HEK293 (cell line): ENCODE data around the gene COL4A1.

Experiments used
- CTCF ChIA-PET: fragments of 350-600 bp; formaldehyde crosslinking; extraction: SDS; loops from one replicate; lab custom pipeline; 2021; ENCODE audit warnings: antibody characterized with exemption; lab: Yijun Ruan, JAX
- POLR2A ChIA-PET: fragments of 300-600 bp; formaldehyde crosslinking; extraction: SDS; loops from one replicate; lab custom pipeline; 2020; ENCODE audit warnings: antibody characterized with exemption, inconsistent platforms; lab: Yijun Ruan, JAX
- H3K27ac ChIP-seq: fragments of 200-500 bp; sonication (Bioruptor generic); 2 replicates; pipeline ENCODE4 v1.5.1; 2014; ENCODE audit warnings: low read depth, low read length, control low read depth, inconsistent platforms; ENCODE audit errors: extremely low read depth
- H3K36me3 ChIP-seq, 2 experiments: fragments of 200-500 bp in 1 of 2; sonication (Bioruptor generic) in 1 of 2; 1 replicate in 1 of 2; 2 replicates in 1 of 2; pipeline ENCODE4 v1.5.1; 2014 to 2017; ENCODE audit warnings: inconsistent platforms in 2 of 2, low read length in 2 of 2; ENCODE audit not compliant: control insufficient read depth in 2 of 2, insufficient read depth in 1 of 2
- H3K4me1 ChIP-seq: fragments of 200-500 bp; sonication (Bioruptor generic); 2 replicates; pipeline ENCODE4 v1.5.1; 2014; ENCODE audit warnings: mild to moderate bottlenecking, low read length, inconsistent platforms; ENCODE audit not compliant: control insufficient read depth, insufficient read depth
- H3K4me3 ChIP-seq: 2 replicates; pipeline ENCODE4 v1.5.1; 2011; ENCODE audit warnings: low read depth, mild to moderate bottlenecking, control low read depth, low read length, moderate library complexity
- H3K9me3 ChIP-seq: fragments of 200-500 bp; sonication (Bioruptor generic); 2 replicates; pipeline ENCODE4 v1.5.1; 2014; ENCODE audit warnings: low read depth, low read length, inconsistent platforms; ENCODE audit not compliant: control insufficient read depth, insufficient read depth
- AEBP2 ChIP-seq: fragments of 450-650 bp; formaldehyde crosslinking; IDR thresholded peaks from 2 replicates; pipeline ENCODE4 v1.5.1; 2016; ENCODE audit warnings: missing biosample characterization, missing genetic modification characterization, borderline replicate concordance
- BCL11B ChIP-seq: fragments of 450-650 bp; formaldehyde crosslinking; IDR thresholded peaks from 2 replicates; pipeline ENCODE4 v1.5.1; 2016; ENCODE audit warnings: low read depth, missing biosample characterization, missing genetic modification characterization
- GLIS2 ChIP-seq: fragments of 450-650 bp; formaldehyde crosslinking; IDR thresholded peaks from 2 replicates; pipeline ENCODE4 v1.5.1; 2016; ENCODE audit warnings: missing biosample characterization, missing genetic modification characterization
- RBAK ChIP-seq: fragments of 450-650 bp; formaldehyde crosslinking; IDR thresholded peaks from 2 replicates; pipeline ENCODE4 v1.5.1; 2016; ENCODE audit warnings: missing biosample characterization, missing genetic modification characterization
- ZBTB48 ChIP-seq: fragments of 450-650 bp; formaldehyde crosslinking; IDR thresholded peaks from 2 replicates; pipeline ENCODE4 v1.5.1; 2016; ENCODE audit warnings: missing biosample characterization, missing genetic modification characterization
- ZNF138 ChIP-seq: fragments of 450-650 bp; formaldehyde crosslinking; IDR thresholded peaks from 2 replicates; pipeline ENCODE4 v1.5.1; 2016; ENCODE audit warnings: missing biosample characterization, missing genetic modification characterization, borderline replicate concordance
- ZNF174 ChIP-seq: fragments of 450-650 bp; formaldehyde crosslinking; IDR thresholded peaks from 2 replicates; pipeline ENCODE4 v1.5.0; 2017; ENCODE audit warnings: missing biosample characterization, mild to moderate bottlenecking, missing genetic modification characterization
- ZNF202 ChIP-seq: fragments of 450-650 bp; formaldehyde crosslinking; IDR thresholded peaks from 2 replicates; pipeline ENCODE4 v1.5.1; 2016; ENCODE audit warnings: missing biosample characterization, missing genetic modification characterization, borderline replicate concordance
- ZNF223 ChIP-seq: fragments of 450-650 bp; formaldehyde crosslinking; IDR thresholded peaks from 2 replicates; pipeline ENCODE4 v1.5.1; 2016; ENCODE audit warnings: missing biosample characterization, missing genetic modification characterization
- ZNF394 ChIP-seq: fragments of 450-650 bp; formaldehyde crosslinking; IDR thresholded peaks from 2 replicates; pipeline ENCODE4 v1.5.1; 2016; ENCODE audit warnings: missing biosample characterization, missing genetic modification characterization, mild to moderate bottlenecking, moderate library complexity, borderline replicate concordance
- ZNF423 ChIP-seq: fragments of 450-650 bp; formaldehyde crosslinking; IDR thresholded peaks from 2 replicates; pipeline ENCODE4 v1.5.1; 2016; ENCODE audit warnings: missing biosample characterization, missing genetic modification characterization
- ZNF521 ChIP-seq: fragments of 450-650 bp; formaldehyde crosslinking; IDR thresholded peaks from 2 replicates; pipeline ENCODE4 v1.5.1; 2017; ENCODE audit warnings: missing biosample characterization, mild to moderate bottlenecking, missing genetic modification characterization
- ZNF548 ChIP-seq: fragments of 450-650 bp; formaldehyde crosslinking; IDR thresholded peaks from 2 replicates; pipeline ENCODE4 v1.5.1; 2016; ENCODE audit warnings: missing biosample characterization, missing genetic modification characterization
- ZNF600 ChIP-seq: fragments of 450-650 bp; formaldehyde crosslinking; IDR thresholded peaks from 2 replicates; pipeline ENCODE4 v1.5.1; 2016; ENCODE audit warnings: missing biosample characterization, missing genetic modification characterization
- ZNF610 ChIP-seq: fragments of 450-650 bp; formaldehyde crosslinking; IDR thresholded peaks from 2 replicates; pipeline ENCODE4 v1.5.1; 2016; ENCODE audit warnings: missing biosample characterization, missing genetic modification characterization, borderline replicate concordance
- ZNF629 ChIP-seq: fragments of 450-650 bp; formaldehyde crosslinking; IDR thresholded peaks from 2 replicates; pipeline ENCODE4 v1.5.1; 2017; ENCODE audit warnings: missing biosample characterization, missing genetic modification characterization
- ZNF639 ChIP-seq: fragments of 450-650 bp; formaldehyde crosslinking; IDR thresholded peaks from 2 replicates; pipeline ENCODE4 v1.5.1; 2016; ENCODE audit warnings: missing biosample characterization, missing genetic modification characterization
- ZNF707 ChIP-seq: fragments of 450-650 bp; formaldehyde crosslinking; IDR thresholded peaks from 2 replicates; pipeline ENCODE4 v1.5.1; 2016; ENCODE audit warnings: missing biosample characterization, missing genetic modification characterization
- ZNF777 ChIP-seq: fragments of 450-650 bp; formaldehyde crosslinking; IDR thresholded peaks from 2 replicates; pipeline ENCODE4 v1.5.1; 2017; ENCODE audit warnings: missing biosample characterization, missing genetic modification characterization, borderline replicate concordance
- TF ChIP-seq, protein P1 (sequence below): fragments of 450-650 bp; formaldehyde crosslinking; IDR thresholded peaks from 2 replicates; pipeline ENCODE4 v1.5.0; 2017; ENCODE audit warnings: missing biosample characterization, missing genetic modification characterization, borderline replicate concordance
- TF ChIP-seq, protein P2 (sequence below): fragments of 450-650 bp; formaldehyde crosslinking; IDR thresholded peaks from 2 replicates; pipeline ENCODE4 v1.5.1; 2016; ENCODE audit warnings: missing biosample characterization, missing genetic modification characterization

The COL4A1 gene

GRCh38 chr13:110312339-110313031 lies 5.5 kb upstream of the COL4A1 start (continued):
- TF ChIP-seq, protein P1, sequence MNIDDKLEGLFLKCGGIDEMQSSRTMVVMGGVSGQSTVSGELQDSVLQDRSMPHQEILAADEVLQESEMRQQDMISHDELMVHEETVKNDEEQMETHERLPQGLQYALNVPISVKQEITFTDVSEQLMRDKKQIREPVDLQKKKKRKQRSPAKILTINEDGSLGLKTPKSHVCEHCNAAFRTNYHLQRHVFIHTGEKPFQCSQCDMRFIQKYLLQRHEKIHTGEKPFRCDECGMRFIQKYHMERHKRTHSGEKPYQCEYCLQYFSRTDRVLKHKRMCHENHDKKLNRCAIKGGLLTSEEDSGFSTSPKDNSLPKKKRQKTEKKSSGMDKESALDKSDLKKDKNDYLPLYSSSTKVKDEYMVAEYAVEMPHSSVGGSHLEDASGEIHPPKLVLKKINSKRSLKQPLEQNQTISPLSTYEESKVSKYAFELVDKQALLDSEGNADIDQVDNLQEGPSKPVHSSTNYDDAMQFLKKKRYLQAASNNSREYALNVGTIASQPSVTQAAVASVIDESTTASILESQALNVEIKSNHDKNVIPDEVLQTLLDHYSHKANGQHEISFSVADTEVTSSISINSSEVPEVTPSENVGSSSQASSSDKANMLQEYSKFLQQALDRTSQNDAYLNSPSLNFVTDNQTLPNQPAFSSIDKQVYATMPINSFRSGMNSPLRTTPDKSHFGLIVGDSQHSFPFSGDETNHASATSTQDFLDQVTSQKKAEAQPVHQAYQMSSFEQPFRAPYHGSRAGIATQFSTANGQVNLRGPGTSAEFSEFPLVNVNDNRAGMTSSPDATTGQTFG (tag by site-specific recombination) = no peak
- TF ChIP-seq ZNF707 (tag by site-specific recombination) (no peak), ZNF777 (tag by site-specific recombination) (no peak), ZNF138 (tag by site-specific recombination) (no peak), ZNF394 (tag by site-specific recombination) (no peak), ZNF629 (0 out of 2 replicates have a peak, but pooled peaks have one; percentile 23), ZNF223 (tag by site-specific recombination) (no peak), ZNF600 (peak; percentile 96), ZNF639 (tag by site-specific recombination) (no peak)
- TF ChIP-seq, protein P2, sequence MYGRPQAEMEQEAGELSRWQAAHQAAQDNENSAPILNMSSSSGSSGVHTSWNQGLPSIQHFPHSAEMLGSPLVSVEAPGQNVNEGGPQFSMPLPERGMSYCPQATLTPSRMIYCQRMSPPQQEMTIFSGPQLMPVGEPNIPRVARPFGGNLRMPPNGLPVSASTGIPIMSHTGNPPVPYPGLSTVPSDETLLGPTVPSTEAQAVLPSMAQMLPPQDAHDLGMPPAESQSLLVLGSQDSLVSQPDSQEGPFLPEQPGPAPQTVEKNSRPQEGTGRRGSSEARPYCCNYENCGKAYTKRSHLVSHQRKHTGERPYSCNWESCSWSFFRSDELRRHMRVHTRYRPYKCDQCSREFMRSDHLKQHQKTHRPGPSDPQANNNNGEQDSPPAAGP = no peak

DNA sequence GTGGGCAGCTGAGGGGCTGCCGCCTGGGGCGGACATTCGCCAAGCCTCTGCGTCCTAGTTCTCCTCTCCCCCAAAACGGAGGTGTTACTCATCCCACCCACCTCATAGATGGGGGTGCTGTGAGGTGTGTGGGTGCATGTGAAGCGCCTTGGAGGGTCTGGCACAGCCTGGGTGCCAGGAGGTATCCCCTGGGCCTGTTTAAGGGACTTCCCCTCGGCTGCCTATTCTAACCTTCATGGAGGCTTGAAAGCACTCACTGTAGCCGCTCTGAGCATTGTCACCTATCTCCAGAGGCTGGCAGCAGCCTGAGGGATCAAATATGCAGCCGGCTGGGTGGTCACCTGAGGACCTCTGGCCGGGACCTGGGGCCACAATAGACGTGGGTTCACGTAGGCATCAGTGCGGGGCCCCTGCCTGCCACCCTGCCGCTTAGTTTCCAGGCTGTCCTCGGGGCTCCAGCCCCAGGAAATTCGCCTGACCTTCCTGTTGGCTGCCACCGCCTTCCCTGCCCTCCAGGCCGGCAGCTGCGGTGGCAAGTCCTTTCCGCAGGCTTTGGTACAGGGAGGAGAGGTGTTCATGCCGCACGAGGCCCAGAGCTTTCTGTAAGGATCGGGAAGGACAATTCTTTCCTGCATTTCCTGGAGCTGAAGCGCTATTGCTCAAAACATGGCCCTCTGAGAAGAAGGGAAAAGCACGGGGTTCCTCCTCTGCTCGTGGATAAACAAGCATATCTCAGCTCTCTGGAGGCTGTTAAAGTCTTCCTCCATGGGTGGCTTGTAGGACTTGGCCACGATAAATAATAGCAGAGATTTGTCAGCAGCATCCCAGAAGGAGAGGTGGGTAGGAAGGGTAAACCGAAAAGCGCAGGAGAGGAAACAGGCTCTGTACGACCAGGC lies 4.7 kb upstream of the COL4A1 start:
- Histone ChIP-seq H3K27ac (no peak overlapping the region), H3K4me1 (no peaks in the 10 kb centered on the region; the same call in 1 of the 2 replicates), H3K4me3 (no peak overlapping the region), H3K36me3 (peaks cover under 1 to 13% of the 10 kb centered on the region in 2 experiments; a peak in 2 of 3 replicates), H3K9me3 (no peaks in the 10 kb centered on the region)
- CTCF ChIA-PET = interaction anchor here (0.6 kb wide), 1 partner anchor 91 kb away, joined by 3 read pairs; no protein-coding TSS in a partner anchor
- POLR2A ChIA-PET = no interaction called here
- TF ChIP-seq BCL11B (tag by site-specific recombination) (no peak), ZNF521 (tag by site-specific recombination) (no peak), GLIS2 (tag by site-specific recombination) (no peak), ZNF610 (tag by site-specific recombination) (no peak), ZNF423 (no peak), ZNF548 (tag by site-specific recombination) (no peak), RBAK (tag by site-specific recombination) (no peak), AEBP2 (no peak), ZBTB48 (tag by site-specific recombination) (no peak), ZNF174 (tag by site-specific recombination) (no peak), ZNF202 (no peak)
